ENCODE data around the gene COL16A1.

The COL16A1 gene

DNA sequence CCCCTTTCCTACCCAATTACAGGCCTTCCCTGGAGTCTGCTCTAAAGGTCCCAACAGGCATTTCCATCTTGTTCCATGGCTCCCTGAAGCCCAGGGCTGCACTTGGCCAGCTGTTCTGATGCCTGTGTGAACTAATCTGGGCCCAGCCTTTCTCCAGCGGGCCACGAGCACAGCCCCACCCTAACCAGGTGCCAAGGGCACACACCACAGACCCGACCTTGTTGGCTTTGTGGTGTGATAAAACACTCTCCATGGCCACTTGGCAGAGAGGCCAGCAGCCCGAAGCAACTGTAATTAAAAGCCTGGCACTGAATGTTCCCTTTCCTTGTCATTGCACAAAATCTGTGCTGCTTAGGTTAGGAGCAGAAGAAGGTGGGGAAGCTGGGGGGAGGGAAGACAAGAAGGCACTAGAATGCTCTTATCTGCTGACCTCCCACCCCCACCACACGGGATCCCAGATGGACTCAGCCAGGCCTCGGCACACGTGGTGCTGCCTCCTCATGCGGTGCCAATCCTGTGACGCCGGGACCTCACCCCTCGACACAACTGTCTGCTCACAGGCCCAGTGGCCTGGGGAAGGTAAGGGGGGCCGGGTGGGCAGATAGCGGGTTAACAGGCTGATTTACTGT lies 76.4 kb downstream of the COL16A1 start:
- 0 out of 2 replicates have a peak, but pooled peaks cover 3% of the 10 kb centered on the region for H3K36me3 ChIP-seq (replicated peaks; ENCODE audit: insufficient read depth, low read length)

DNA sequence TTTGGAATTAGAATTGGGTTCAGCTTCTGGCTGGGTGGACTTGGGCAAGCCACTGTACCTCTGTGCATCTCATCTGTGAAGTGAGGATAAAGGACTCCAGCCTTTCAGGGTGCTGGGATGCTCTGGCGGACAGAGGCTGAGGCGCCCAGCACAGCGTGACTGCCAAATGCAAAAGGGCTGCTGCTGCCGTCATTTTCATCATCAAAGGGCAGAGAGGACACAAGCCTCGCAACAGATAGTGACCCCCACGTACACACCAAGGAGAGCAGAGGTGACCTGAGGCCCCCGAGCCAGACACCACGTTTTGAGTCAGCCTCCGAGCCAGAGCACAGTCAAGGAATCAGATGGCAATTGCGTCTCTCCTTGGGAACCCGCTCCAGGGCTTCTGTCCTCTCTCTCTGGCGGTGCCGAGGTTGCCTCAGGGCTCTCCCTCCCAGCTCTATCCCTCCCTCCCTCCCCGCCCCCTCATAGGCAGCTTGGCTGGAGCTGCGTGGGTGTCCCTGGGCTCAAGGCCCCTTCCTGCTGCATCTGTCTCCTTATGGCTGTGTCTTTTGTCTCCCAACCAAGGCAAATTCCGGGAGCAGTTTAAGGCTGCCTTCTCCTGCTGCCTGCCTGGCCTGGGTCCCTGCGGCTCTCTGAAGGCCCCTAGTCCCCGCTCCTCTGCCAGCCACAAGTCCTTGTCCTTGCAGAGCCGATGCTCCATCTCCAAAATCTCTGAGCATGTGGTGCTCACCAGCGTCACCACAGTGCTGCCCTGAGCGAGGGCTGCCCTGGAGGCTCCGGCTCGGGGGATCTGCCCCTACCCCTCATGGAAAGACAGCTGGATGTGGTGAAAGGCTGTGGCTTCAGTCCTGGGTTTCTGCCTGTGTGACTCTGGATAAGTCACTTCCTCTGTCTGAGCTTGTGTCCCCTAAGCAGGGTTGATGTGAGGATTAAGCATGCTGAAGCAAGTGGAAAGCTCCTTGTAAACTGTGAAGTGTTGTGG lies 77.3 kb downstream of the COL16A1 start:
- H3K4me1 ChIP-seq (ENCODE audit: low read length), result no peaks in the 10 kb centered on the region
- no peak for TF ChIP-seq EZH2 (optimal IDR thresholded peaks at IDR 0.05; ENCODE audit: low read depth, low read length)
- TF ChIP-seq, protein P1, sequence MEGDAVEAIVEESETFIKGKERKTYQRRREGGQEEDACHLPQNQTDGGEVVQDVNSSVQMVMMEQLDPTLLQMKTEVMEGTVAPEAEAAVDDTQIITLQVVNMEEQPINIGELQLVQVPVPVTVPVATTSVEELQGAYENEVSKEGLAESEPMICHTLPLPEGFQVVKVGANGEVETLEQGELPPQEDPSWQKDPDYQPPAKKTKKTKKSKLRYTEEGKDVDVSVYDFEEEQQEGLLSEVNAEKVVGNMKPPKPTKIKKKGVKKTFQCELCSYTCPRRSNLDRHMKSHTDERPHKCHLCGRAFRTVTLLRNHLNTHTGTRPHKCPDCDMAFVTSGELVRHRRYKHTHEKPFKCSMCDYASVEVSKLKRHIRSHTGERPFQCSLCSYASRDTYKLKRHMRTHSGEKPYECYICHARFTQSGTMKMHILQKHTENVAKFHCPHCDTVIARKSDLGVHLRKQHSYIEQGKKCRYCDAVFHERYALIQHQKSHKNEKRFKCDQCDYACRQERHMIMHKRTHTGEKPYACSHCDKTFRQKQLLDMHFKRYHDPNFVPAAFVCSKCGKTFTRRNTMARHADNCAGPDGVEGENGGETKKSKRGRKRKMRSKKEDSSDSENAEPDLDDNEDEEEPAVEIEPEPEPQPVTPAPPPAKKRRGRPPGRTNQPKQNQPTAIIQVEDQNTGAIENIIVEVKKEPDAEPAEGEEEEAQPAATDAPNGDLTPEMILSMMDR (IDR thresholded peaks at IDR 0.05; ENCODE audit: low read length), result no peak
- no peak for TF ChIP-seq EZH2phosphoT487 (IDR thresholded peaks at IDR 0.05; ENCODE audit: low read length)
- no peak for DNase-seq
- no peaks in the 10 kb centered on the region for H4K20me1 ChIP-seq (ENCODE audit: insufficient read depth, low read length)
- no peak overlapping the region for H3K27ac ChIP-seq (ENCODE audit: low read length)
- H3K79me2 ChIP-seq (ENCODE audit: low read length), result no peaks in the 10 kb centered on the region
- H3K27me3 ChIP-seq (replicated peaks; ENCODE audit: insufficient read depth, low read length), result no peaks in the 10 kb centered on the region
- H3K9me2 ChIP-seq (replicated peaks; ENCODE audit: insufficient read depth, low read length), result no peaks in the 10 kb centered on the region
- H3K4me3 ChIP-seq (ENCODE audit: low read length), result no peak overlapping the region
- no peaks in the 10 kb centered on the region for H3K9me3 ChIP-seq (replicated peaks; ENCODE audit: insufficient read depth, low read length)
- H2AFZ ChIP-seq (ENCODE audit: low read length), result no peak overlapping the region
- H3F3A ChIP-seq (ENCODE audit: insufficient read depth, low read length), result no peaks in the 10 kb centered on the region
- H3K36me3 ChIP-seq (replicated peaks; ENCODE audit: insufficient read depth, low read length), result no peaks in the 10 kb centered on the region
- H3K9ac ChIP-seq (ENCODE audit: low read length), result no peak overlapping the region
- no peak overlapping the region for H3K4me2 ChIP-seq (ENCODE audit: low read depth, low read length)

More for the DNA sequence above, 76.4 kb downstream of the COL16A1 start:
- H3K9me3 ChIP-seq (replicated peaks; ENCODE audit: insufficient read depth, low read length), result no peaks in the 10 kb centered on the region
- no peaks in the 10 kb centered on the region for H3K4me1 ChIP-seq (ENCODE audit: low read length)
- H3K9me2 ChIP-seq (replicated peaks; ENCODE audit: insufficient read depth, low read length), result no peaks in the 10 kb centered on the region
- TF ChIP-seq, protein P1 (IDR thresholded peaks at IDR 0.05; ENCODE audit: low read length), result no peak
- TF ChIP-seq EZH2 (optimal IDR thresholded peaks at IDR 0.05; ENCODE audit: low read depth, low read length) (no peak), EZH2phosphoT487 (IDR thresholded peaks at IDR 0.05; ENCODE audit: low read length) (no peak)
- H4K20me1 ChIP-seq (ENCODE audit: insufficient read depth, low read length), result no peaks in the 10 kb centered on the region
- no peak overlapping the region for H2AFZ ChIP-seq (ENCODE audit: low read length)
- H3F3A ChIP-seq (ENCODE audit: insufficient read depth, low read length), result no peaks in the 10 kb centered on the region
- no peak overlapping the region for H3K9ac ChIP-seq (ENCODE audit: low read length)
- H3K79me2 ChIP-seq (ENCODE audit: low read length), result no peaks in the 10 kb centered on the region
- H3K4me3 ChIP-seq (ENCODE audit: low read length), result no peak overlapping the region
- DNase-seq, result no peak
- no peak overlapping the region for H3K27ac ChIP-seq (ENCODE audit: low read length)
- no peaks in the 10 kb centered on the region for H3K27me3 ChIP-seq (replicated peaks; ENCODE audit: insufficient read depth, low read length)
- no peak overlapping the region for H3K4me2 ChIP-seq (ENCODE audit: low read depth, low read length)

DNA sequence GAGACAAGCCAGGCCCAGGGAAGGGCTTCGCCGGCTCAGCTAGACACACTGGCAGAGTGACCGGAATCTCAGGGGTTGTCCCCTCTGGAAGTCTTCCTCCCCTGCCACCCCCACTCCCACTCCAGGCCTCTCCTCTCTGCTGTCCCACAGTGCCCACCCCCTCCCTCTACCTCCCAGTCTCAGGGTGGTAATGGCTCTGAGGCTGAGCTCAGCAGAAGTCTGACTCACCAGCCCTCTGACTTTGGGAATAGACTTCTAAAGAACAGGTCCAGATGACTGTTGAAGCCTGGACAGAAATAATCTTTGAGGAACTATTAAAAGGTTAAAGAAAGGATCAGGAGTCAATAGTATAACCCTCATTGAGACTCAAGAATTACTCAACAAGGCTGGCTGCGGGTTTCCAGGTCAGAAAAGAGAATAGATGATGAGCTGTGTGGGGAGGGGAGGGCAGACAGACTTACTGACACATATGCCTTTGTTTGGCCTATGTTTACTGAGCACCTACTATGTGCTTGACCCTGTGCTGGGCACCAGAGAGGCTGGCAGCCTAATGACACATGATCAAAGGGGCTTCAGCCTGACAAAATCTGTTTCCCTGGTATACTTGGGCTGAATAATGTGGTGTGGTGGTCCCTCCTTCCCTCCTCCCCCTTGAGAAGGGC lies 78.1 kb downstream of the COL16A1 start:
- no peaks in the 10 kb centered on the region for H4K20me1 ChIP-seq (ENCODE audit: insufficient read depth, low read length)
- H3K4me3 ChIP-seq (ENCODE audit: low read length), result no peak overlapping the region
- DNase-seq, result no peak
- no peak overlapping the region for H2AFZ ChIP-seq (ENCODE audit: low read length)
- no peaks in the 10 kb centered on the region for H3K9me3 ChIP-seq (replicated peaks; ENCODE audit: insufficient read depth, low read length)
- H3F3A ChIP-seq (ENCODE audit: insufficient read depth, low read length), result no peaks in the 10 kb centered on the region
- TF ChIP-seq EZH2 (optimal IDR thresholded peaks at IDR 0.05; ENCODE audit: low read depth, low read length), result no peak
- TF ChIP-seq EZH2phosphoT487 (IDR thresholded peaks at IDR 0.05; ENCODE audit: low read length), result no peak
- TF ChIP-seq, protein P1 (IDR thresholded peaks at IDR 0.05; ENCODE audit: low read length), result no peak
- no peak overlapping the region for H3K4me2 ChIP-seq (ENCODE audit: low read depth, low read length)
- no peaks in the 10 kb centered on the region for H3K36me3 ChIP-seq (replicated peaks; ENCODE audit: insufficient read depth, low read length)
- H3K79me2 ChIP-seq (ENCODE audit: low read length), result no peaks in the 10 kb centered on the region
- H3K4me1 ChIP-seq (ENCODE audit: low read length), result no peaks in the 10 kb centered on the region
- no peak overlapping the region for H3K27ac ChIP-seq (ENCODE audit: low read length)
- no peaks in the 10 kb centered on the region for H3K9me2 ChIP-seq (replicated peaks; ENCODE audit: insufficient read depth, low read length)
- H3K27me3 ChIP-seq (replicated peaks; ENCODE audit: insufficient read depth, low read length), result no peaks in the 10 kb centered on the region
- no peak overlapping the region for H3K9ac ChIP-seq (ENCODE audit: low read length)

Measured in MM.1S (cell line).